DND-41 (cell line): ENCODE results near the gene ZNF580.

Experiments used
- EZH2 ChIP-seq: IDR thresholded peaks from 3 replicates; pipeline ENCODE4 v1.6.1; 2012; ENCODE audit warnings: borderline replicate concordance, low read depth, mild to moderate bottlenecking, moderate library complexity, low read length, inconsistent platforms; ENCODE audit not compliant: severe bottlenecking
- TF ChIP-seq, protein P1 (sequence below): IDR thresholded peaks from 2 replicates; pipeline ENCODE4 v1.5.1; 2012; ENCODE audit warnings: borderline replicate concordance, low read length, moderate library complexity, mild to moderate bottlenecking; ENCODE audit not compliant: poor library complexity, severe bottlenecking; ENCODE audit errors: extremely low read depth

DNA sequence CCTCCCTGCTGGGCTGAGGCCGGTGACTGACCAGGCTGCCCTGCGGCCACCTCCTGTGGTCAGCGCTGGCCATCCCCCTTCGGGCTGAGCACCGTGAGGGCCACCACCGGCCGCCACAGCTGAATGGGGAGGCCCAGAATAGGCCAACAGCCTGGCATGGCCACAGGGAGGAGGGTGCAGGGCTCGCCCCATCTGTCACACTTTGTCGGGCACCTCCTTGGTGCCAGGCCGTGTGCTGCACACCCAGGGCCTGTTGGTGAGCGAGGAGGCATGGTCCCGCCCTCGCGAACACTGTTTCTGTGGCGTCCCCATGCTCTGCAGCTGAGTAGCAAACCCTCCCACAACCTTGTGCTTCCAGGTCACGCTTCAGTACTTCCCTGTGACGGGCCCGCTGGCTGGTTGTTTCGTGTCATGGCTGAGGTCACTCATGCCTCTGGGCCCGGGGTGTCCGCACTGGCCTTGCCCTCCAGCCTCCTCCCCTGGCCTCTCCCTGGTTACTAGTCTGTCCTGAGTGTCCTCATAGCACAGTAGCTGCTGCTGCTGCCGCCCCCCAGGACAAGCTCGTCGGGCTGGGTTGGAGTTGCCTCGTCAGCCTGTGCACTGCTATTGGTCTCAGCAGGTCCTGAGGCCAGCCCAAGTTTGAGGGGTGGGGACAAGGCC is 49.4 kb downstream of the ZNF580 start:
- TF ChIP-seq, protein P1, sequence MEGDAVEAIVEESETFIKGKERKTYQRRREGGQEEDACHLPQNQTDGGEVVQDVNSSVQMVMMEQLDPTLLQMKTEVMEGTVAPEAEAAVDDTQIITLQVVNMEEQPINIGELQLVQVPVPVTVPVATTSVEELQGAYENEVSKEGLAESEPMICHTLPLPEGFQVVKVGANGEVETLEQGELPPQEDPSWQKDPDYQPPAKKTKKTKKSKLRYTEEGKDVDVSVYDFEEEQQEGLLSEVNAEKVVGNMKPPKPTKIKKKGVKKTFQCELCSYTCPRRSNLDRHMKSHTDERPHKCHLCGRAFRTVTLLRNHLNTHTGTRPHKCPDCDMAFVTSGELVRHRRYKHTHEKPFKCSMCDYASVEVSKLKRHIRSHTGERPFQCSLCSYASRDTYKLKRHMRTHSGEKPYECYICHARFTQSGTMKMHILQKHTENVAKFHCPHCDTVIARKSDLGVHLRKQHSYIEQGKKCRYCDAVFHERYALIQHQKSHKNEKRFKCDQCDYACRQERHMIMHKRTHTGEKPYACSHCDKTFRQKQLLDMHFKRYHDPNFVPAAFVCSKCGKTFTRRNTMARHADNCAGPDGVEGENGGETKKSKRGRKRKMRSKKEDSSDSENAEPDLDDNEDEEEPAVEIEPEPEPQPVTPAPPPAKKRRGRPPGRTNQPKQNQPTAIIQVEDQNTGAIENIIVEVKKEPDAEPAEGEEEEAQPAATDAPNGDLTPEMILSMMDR: no peak
- TF ChIP-seq EZH2: no peak
